ENCODE data around the gene ABCC6.

DNA sequence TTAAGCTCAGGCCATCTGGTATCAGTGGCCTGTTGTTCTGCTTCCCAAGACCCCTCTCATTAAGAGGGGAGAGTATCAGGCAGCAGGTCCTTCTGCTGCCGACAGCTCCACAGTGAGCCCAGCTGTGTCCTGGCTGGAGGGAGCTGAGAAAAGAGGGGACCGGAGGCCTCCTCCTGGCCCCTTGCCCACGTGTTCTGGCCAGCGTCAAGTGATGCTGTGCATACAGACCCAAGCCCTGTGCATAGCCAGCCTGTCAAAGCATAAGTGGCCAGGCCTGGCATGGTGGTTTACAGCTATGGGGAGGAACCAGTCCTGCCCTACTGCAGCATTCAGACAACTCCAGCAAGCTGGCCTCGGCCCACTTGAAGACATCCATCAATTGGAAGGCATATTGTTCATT lies 48.0 kb downstream of the ABCC6 start:
- TF ChIP-seq, protein P1, sequence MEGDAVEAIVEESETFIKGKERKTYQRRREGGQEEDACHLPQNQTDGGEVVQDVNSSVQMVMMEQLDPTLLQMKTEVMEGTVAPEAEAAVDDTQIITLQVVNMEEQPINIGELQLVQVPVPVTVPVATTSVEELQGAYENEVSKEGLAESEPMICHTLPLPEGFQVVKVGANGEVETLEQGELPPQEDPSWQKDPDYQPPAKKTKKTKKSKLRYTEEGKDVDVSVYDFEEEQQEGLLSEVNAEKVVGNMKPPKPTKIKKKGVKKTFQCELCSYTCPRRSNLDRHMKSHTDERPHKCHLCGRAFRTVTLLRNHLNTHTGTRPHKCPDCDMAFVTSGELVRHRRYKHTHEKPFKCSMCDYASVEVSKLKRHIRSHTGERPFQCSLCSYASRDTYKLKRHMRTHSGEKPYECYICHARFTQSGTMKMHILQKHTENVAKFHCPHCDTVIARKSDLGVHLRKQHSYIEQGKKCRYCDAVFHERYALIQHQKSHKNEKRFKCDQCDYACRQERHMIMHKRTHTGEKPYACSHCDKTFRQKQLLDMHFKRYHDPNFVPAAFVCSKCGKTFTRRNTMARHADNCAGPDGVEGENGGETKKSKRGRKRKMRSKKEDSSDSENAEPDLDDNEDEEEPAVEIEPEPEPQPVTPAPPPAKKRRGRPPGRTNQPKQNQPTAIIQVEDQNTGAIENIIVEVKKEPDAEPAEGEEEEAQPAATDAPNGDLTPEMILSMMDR (IDR thresholded peaks at IDR 0.05): no peak
- no peak for TF ChIP-seq POLR2A (IDR thresholded peaks at IDR 0.05)

Measured in lower leg skin (tissue), 3 donors.